IMR-90 (cell line): ENCODE measurements around the gene CHD3. TPM values are rescaled to one million over a fixed set of nuclear protein-coding genes. Genes with fewer than 3 reads are reported as not detected.
A peak's percentile ranks its signal among the peaks of the same experiment; 100 is the strongest.

Experiments used
- ATAC-seq: fragments of 200-7000 bp; cut with Tn5 transposase; 2 replicates; pipeline ENCODE4 v1.9.1; 2020; ENCODE audit warnings: low read depth, mild to moderate bottlenecking, moderate library complexity
- BruUV-seq: library from RNA; stranded (reverse); fragments of 400-500 nt; replicated peaks from 2 replicates; lab custom pipeline; 2021; lab: Mats Ljungman, UMichigan
- CTCF ChIA-PET: fragments of 300-600 bp; formaldehyde crosslinking; extraction: SDS; loops from one replicate; lab custom pipeline; 2021; ENCODE audit warnings: antibody characterized with exemption; lab: Yijun Ruan, JAX
- POLR2A ChIA-PET: fragments of 300-600 bp; sonication (Branson Sonifier 250); formaldehyde crosslinking; loops from one replicate; lab custom pipeline; 2022; ENCODE audit warnings: antibody characterized with exemption; ENCODE audit not compliant: unreplicated experiment; lab: Charles Lee
- DNase-seq: peaks from one replicate; pipeline ENCODE4 v3.0.0; 2013
- H2AFZ ChIP-seq: replicated peaks from 2 replicates; pipeline ENCODE3; 2013; ENCODE audit warnings: low read length, mild to moderate bottlenecking; ENCODE audit not compliant: poor library complexity
- H2AK5ac ChIP-seq: 2 replicates; pipeline ENCODE4 v1.6.1; 2013; ENCODE audit warnings: low read depth, low read length, inconsistent platforms
- H2AK9ac ChIP-seq: replicated peaks from 2 replicates; pipeline ENCODE3; 2013; ENCODE audit warnings: mild to moderate bottlenecking, low read depth, low read length, moderate library complexity; ENCODE audit not compliant: poor library complexity
- H2BK120ac ChIP-seq: 2 replicates; pipeline ENCODE4 v1.6.1; 2013; ENCODE audit warnings: low read depth, low read length, inconsistent platforms
- H2BK15ac ChIP-seq: 3 replicates; pipeline ENCODE4 v1.6.1; 2013; ENCODE audit warnings: low read depth, low read length, inconsistent platforms
- H2BK20ac ChIP-seq: 2 replicates; pipeline ENCODE4 v1.6.1; 2013; ENCODE audit warnings: low read depth, mild to moderate bottlenecking, inconsistent platforms, low read length, moderate library complexity
- H2BK5ac ChIP-seq: 2 replicates; pipeline ENCODE4 v1.6.1; 2013; ENCODE audit warnings: mild to moderate bottlenecking, low read depth, low read length, inconsistent platforms; ENCODE audit not compliant: poor library complexity, severe bottlenecking
- H3K14ac ChIP-seq: replicated peaks from 2 replicates; pipeline ENCODE4 v1.6.1; 2013; ENCODE audit warnings: low read depth, low read length, inconsistent platforms
- H3K18ac ChIP-seq: 2 replicates; pipeline ENCODE4 v1.6.1; 2013; ENCODE audit warnings: low read depth, low read length, control low read depth
- H3K23ac ChIP-seq: 2 replicates; pipeline ENCODE4 v1.6.1; 2013; ENCODE audit warnings: low read depth, low read length, inconsistent platforms
- H3K27ac ChIP-seq: 2 replicates; pipeline ENCODE4 v1.5.1; 2013; ENCODE audit warnings: mild to moderate bottlenecking, control low read depth, low read length; ENCODE audit not compliant: insufficient read depth
- H3K27me3 ChIP-seq: 2 replicates; pipeline ENCODE4 v1.6.1; 2013; ENCODE audit warnings: low read length; ENCODE audit not compliant: control insufficient read depth, insufficient read depth
- H3K36me3 ChIP-seq: 2 replicates; pipeline ENCODE4 v1.6.1; 2013; ENCODE audit warnings: low read length, mixed read lengths; ENCODE audit not compliant: control insufficient read depth, insufficient read depth
- H3K4ac ChIP-seq: 2 replicates; pipeline ENCODE4 v1.6.1; 2013; ENCODE audit warnings: low read depth, low read length, inconsistent platforms
- H3K4me1 ChIP-seq: 2 replicates; pipeline ENCODE4 v1.6.1; 2013; ENCODE audit warnings: low read length, mixed read lengths; ENCODE audit not compliant: control insufficient read depth, insufficient read depth
- H3K4me2 ChIP-seq: 2 replicates; pipeline ENCODE4 v1.6.1; 2013; ENCODE audit warnings: low read depth, mild to moderate bottlenecking, control low read depth, low read length, moderate library complexity
- H3K4me3 ChIP-seq: 2 replicates; pipeline ENCODE4 v1.5.1; 2013; ENCODE audit warnings: low read depth, mild to moderate bottlenecking, control low read depth, low read length, moderate library complexity; ENCODE audit not compliant: insufficient read depth
- H3K56ac ChIP-seq: 2 replicates; pipeline ENCODE4 v1.6.1; 2013; ENCODE audit warnings: low read length, inconsistent platforms; ENCODE audit not compliant: insufficient read depth; ENCODE audit errors: extremely low read depth
- H3K79me1 ChIP-seq, 2 experiments: 2 replicates each; pipeline ENCODE4 v1.6.1; 2013; ENCODE audit warnings: low read length in 2 of 2, inconsistent platforms in 1 of 2, low read depth in 1 of 2
- H3K9ac ChIP-seq: 2 replicates; pipeline ENCODE4 v1.6.1; 2013; ENCODE audit warnings: low read depth, low read length, control low read depth
- H3K9me1 ChIP-seq: 2 replicates; pipeline ENCODE4 v1.6.1; 2013; ENCODE audit warnings: low read length, inconsistent platforms; ENCODE audit not compliant: insufficient read depth
- H3K9me3 ChIP-seq: 2 replicates; pipeline ENCODE4 v1.6.1; 2013; ENCODE audit warnings: low read length; ENCODE audit not compliant: control insufficient read depth, insufficient read depth
- H4K20me1 ChIP-seq: 2 replicates; pipeline ENCODE4 v1.6.1; 2013; ENCODE audit warnings: low read length, inconsistent platforms; ENCODE audit not compliant: insufficient read depth
- H4K5ac ChIP-seq: 2 replicates; pipeline ENCODE4 v1.6.1; 2013; ENCODE audit warnings: mild to moderate bottlenecking, low read depth, low read length, control low read depth
- H4K8ac ChIP-seq, 2 experiments: 2 replicates each; pipeline ENCODE4 v1.6.1; 2013; ENCODE audit warnings: low read depth in 2 of 2, low read length in 2 of 2, control low read depth in 1 of 2, inconsistent platforms in 1 of 2
- H4K91ac ChIP-seq: 2 replicates; pipeline ENCODE4 v1.6.1; 2013; ENCODE audit warnings: low read depth, low read length, inconsistent platforms; ENCODE audit not compliant: insufficient read depth
- MAZ ChIP-seq: IDR thresholded peaks from 2 replicates; pipeline ENCODE4 v1.6.1; 2012; ENCODE audit warnings: low read depth, mild to moderate bottlenecking, low read length, improper control_type of control experiment, moderate library complexity, borderline replicate concordance
- MXI1 ChIP-seq: IDR thresholded peaks from 2 replicates; pipeline ENCODE4 v1.6.1; 2012; ENCODE audit warnings: low read depth, mild to moderate bottlenecking, low read length, moderate library complexity, borderline replicate concordance
- RFX5 ChIP-seq: IDR thresholded peaks from 2 replicates; pipeline ENCODE4 v1.8.0; 2012; ENCODE audit warnings: low read depth, mild to moderate bottlenecking, low read length, moderate library complexity
- WGBS, 2 experiments: methylation state at CpG; one replicate each; pipeline versions ENCODE4 v1.1.5 to v1.1.7; 2013; ENCODE audit warnings: missing lambda C conversion rate in 2 of 2; ENCODE audit not compliant: insufficient read length in 1 of 2; ENCODE audit errors: extremely low coverage in 2 of 2; 5-methylcytosine and 5-hydroxymethylcytosine counted together
- dilution Hi-C: fragments of 300-500 bp; cut with HindIII; formaldehyde crosslinking; loops from one replicate; pipeline ENCODE4 v1.14.3; 2018; ENCODE audit warnings: low sequenced_read_pairs; ENCODE audit not compliant: unreplicated experiment
- in situ Hi-C: fragments of 300-500 bp; cut with MboI; formaldehyde crosslinking; loops from 3 replicates; pipeline ENCODE4 v1.14.3; 2019; ENCODE audit warnings: low sequenced_read_pairs, inconsistent platforms, mixed read lengths
- intact Hi-C: fragments of 100-400 bp; cut with micrococcal nuclease; formaldehyde crosslinking; loops from 2 replicates; pipeline ENCODE4 v1.10.0; 2022
- polyA plus RNA-seq, 3 experiments: library from polyadenylated mRNA; depleted of rRNA; stranded (reverse); fragments of >200 nt; gene quantifications; 2 replicates each; pipeline ENCODE4 v1.2.3, GENCODE V29; 2012; ENCODE audit warnings: low replicate concordance in 1 of 3
- total RNA-seq: library from RNA; depleted of rRNA; stranded (reverse); fragments of >200 nt; gene quantifications from 2 replicates; pipeline ENCODE4 v1.2.3, GENCODE V29; 2012

The CHD3 gene
- total and polyA plus RNA-seq, 2 of the 4 experiments (the other 2 are of a cell fraction), result 65.4 to 78.1 TPM

- 0% methylated on average over 3 of the region's 15 CpGs; no CpG with 5 or more reads in 1 of the 2 experiments for WGBS, 2 experiments
Observed at GRCh38 chr17:7915179-7915610, 26.6 kb downstream of the CHD3 start.

More at GRCh38 chr17:7915179-7915610, 26.6 kb downstream of the CHD3 start:
- ATAC-seq, result peak; percentile 7
- ChIA-PET CTCF (interaction anchor here (0.7 to 2.9 kb wide), 5 partner anchors 14 to 79 kb away, joined by 3 to 18 read pairs (median 3); partner anchors contain the start of gene KCNAB3), POLR2A (interaction anchor here (1.1 kb wide), 1 partner anchor 17 kb away, joined by 6 read pairs; the partner anchor contains the start of genes CNTROB and TRAPPC1)
- Histone ChIP-seq H3K27ac (peak overlapping the region; percentile 26; the same call in 1 of the 2 replicates), H3K14ac (peak overlapping the region; percentile 11; the same call in 1 of the 2 replicates), H2BK15ac (0 out of 3 replicates have a peak overlapping the region, but pooled peaks have one; percentile 6), H4K8ac (peak overlapping the region; percentile 46 to 59; a peak in 2 of 4 replicates), H3K36me3 (peaks cover 22% of the 10 kb centered on the region), H2AFZ (peak overlapping the region; percentile 91), H3K79me1 (0 out of 4 replicates have a peak, but pooled peaks cover 0 to 3% of the 10 kb centered on the region in 2 experiments), H3K4me3 (peak overlapping the region; percentile 61), H4K5ac (no peak overlapping the region), H2BK120ac (no peak overlapping the region), H3K18ac (no peak overlapping the region; the same call in 1 of the 2 replicates), H3K9me3 (no peaks in the 10 kb centered on the region), H3K23ac (peak overlapping the region; percentile 31; the same call in 1 of the 2 replicates), H3K4ac (peak overlapping the region; percentile 15; the same call in 1 of the 2 replicates), H2AK9ac (no peak overlapping the region), H4K91ac (peak overlapping the region; percentile 21; the same call in 1 of the 2 replicates), H4K20me1 (peaks cover 2% of the 10 kb centered on the region; the same call in 1 of the 2 replicates), H3K4me2 (peak overlapping the region; percentile 83), H2BK5ac (peak overlapping the region; percentile 72), H3K4me1 (peaks cover 12% of the 10 kb centered on the region), H3K56ac (no peak overlapping the region), H3K27me3 (no peaks in the 10 kb centered on the region), H2BK20ac (no peak overlapping the region), H3K9me1 (peaks cover 6% of the 10 kb centered on the region), H2AK5ac (peak overlapping the region; percentile 1; the same call in 1 of the 2 replicates), H3K9ac (peak overlapping the region; percentile 47)
- BruUV-seq, result no TSS peak
- in situ Hi-C loops (loop anchor here (10.0 kb wide), 1 partner anchor 130 kb away; no protein-coding TSS in a partner anchor), dilution Hi-C loops (no loop called here), intact Hi-C loops (loop anchor here (1.0 kb wide), 1 partner anchor 17 kb away; the partner anchor contains the start of gene CNTROB)
- TF ChIP-seq RFX5 (no peak), MXI1 (no peak), MAZ (0 out of 2 replicates have a peak, but pooled peaks have one; percentile 1)
- DNase-seq, result peak; percentile 72
